Hindlimb muscle (tissue), 1 donor: ENCODE measurements around the gene TNIK. TPM values are rescaled to one million over a fixed set of nuclear protein-coding genes. Genes with fewer than 3 reads are reported as not detected.

Experiments
- DNase-seq: peaks from one replicate; pipeline ENCODE4 v3.0.0-alpha.2; 2013
- polyA plus RNA-seq: library from polyadenylated mRNA; unstranded; fragments of 120-200 nt; gene quantifications from one replicate; pipeline ENCODE4 v1.2.1, GENCODE V29; 2013; ENCODE audit not compliant: insufficient read length

Gene TNIK
- polyA plus RNA-seq, 1 donor, result 49.1 TPM

GRCh38 chr3:171335559-171335958 lies 124.6 kb downstream of the TNIK start:
- no peak for DNase-seq

GRCh38 chr3:171334465-171334811 lies 125.8 kb downstream of the TNIK start:
- DNase-seq, result no peak

GRCh38 chr3:171333784-171334464 lies 126.3 kb downstream of the TNIK start:
- DNase-seq, result no peak

GRCh38 chr3:171330938-171331337 lies 129.3 kb downstream of the TNIK start:
- no peak for DNase-seq

- DNase-seq, result no peak
Measured at GRCh38 chr3:171329746-171330145, 130.5 kb downstream of the TNIK start.

GRCh38 chr3:171328419-171329082 lies 131.7 kb downstream of the TNIK start:
- no peak for DNase-seq

GRCh38 chr3:171327441-171328174 lies 132.6 kb downstream of the TNIK start:
- no peak for DNase-seq

GRCh38 chr3:171326717-171327440 lies 133.3 kb downstream of the TNIK start:
- DNase-seq, result no peak

GRCh38 chr3:171323938-171324536 lies 136.2 kb downstream of the TNIK start:
- DNase-seq, result no peak

- no peak for DNase-seq
Measured at GRCh38 chr3:171321559-171322360, 138.4 kb downstream of the TNIK start.

- DNase-seq, result peak; percentile 27
Measured at GRCh38 chr3:171320750-171321558, 139.3 kb downstream of the TNIK start.

- no peak for DNase-seq
Measured at GRCh38 chr3:171317171-171317570, 143.0 kb downstream of the TNIK start.

- no peak for DNase-seq
Measured at GRCh38 chr3:171315919-171316318, 144.3 kb downstream of the TNIK start.

GRCh38 chr3:171315101-171315500 lies 145.1 kb downstream of the TNIK start:
- no peak for DNase-seq

- no peak for DNase-seq
Measured at GRCh38 chr3:171314341-171314740, 145.9 kb downstream of the TNIK start.

- no peak for DNase-seq
Measured at GRCh38 chr3:171313702-171314101, 146.5 kb downstream of the TNIK start.

GRCh38 chr3:171312741-171313140 lies 147.5 kb downstream of the TNIK start:
- no peak for DNase-seq

- no peak for DNase-seq
Measured at GRCh38 chr3:171311784-171312183, 148.4 kb downstream of the TNIK start.

GRCh38 chr3:171309906-171310359 lies 150.3 kb downstream of the TNIK start:
- DNase-seq, result no peak

- DNase-seq, result no peak
Measured at GRCh38 chr3:171307988-171308387, 152.2 kb downstream of the TNIK start.
